K562 (cell line): ENCODE results near the gene ZNF316. TPM values are rescaled to one million over a fixed set of nuclear protein-coding genes. Genes with fewer than 3 reads are reported as not detected.

ENCODE experiments used
- polyA plus RNA-seq, 8 experiments: library from polyadenylated mRNA; depleted of rRNA in 4 of 8; stranded (reverse) in 5 of 8; unstranded in 3 of 8; fragments of >200 nt; fragmentation: Nextera tagmentation in 2 of 8; fragmentation: Illumina TruSeq in 1 of 8; extraction: Ambion mirVana in 2 of 8; extraction: Trizol in 1 of 8; gene quantifications; 2 replicates each; pipeline versions ENCODE4 v1.2.1 to v1.2.3, GENCODE V29; 2011 to 2014; ENCODE audit warnings: inconsistent platforms in 1 of 8, missing spikeins in 1 of 8
- total RNA-seq, 7 experiments: library from RNA; depleted of rRNA in 6 of 7; stranded (reverse); fragments of >200 nt in 6 of 7; fragmentation: Illumina TruSeq in 2 of 7; extraction: Trizol in 2 of 7; gene quantifications; 2 replicates each; pipeline versions ENCODE4 v1.2.1 to v1.2.3, GENCODE V29; 2011 to 2021; ENCODE audit warnings: low replicate concordance in 1 of 7

ZNF316 gene
- total and polyA plus RNA-seq, 9 of the 15 experiments (the other 6 are each of a cell fraction or from before 2014, with no cell fraction given) = 0.10 to 34.0 (median 8.6) TPM

Other genes starting within 250 kb of the ZNF316 start
Only the 7 nearest of the 9 such genes appear.
- 40.5 and 58.3 TPM in 2 replicates for gene KDELR2, start 153.2 kb upstream of the ZNF316 start, total RNA-seq (2014; rRNA removed)
- gene KDELR2, start 153.2 kb upstream of the ZNF316 start, total RNA-seq (2014; rRNA removed; fragmentation: Illumina TruSeq; extraction: Trizol) = 80.3 and 80.4 TPM in 2 replicates
- gene KDELR2, start 153.2 kb upstream of the ZNF316 start, total RNA-seq (2015; rRNA removed; fragmentation: Illumina TruSeq; extraction: Trizol) = 61.2 and 67.6 TPM in 2 replicates
- 111 and 113 TPM in 2 replicates for gene KDELR2, start 153.2 kb upstream of the ZNF316 start, total RNA-seq (2021)
- 121 and 166 TPM in 2 replicates for gene KDELR2, start 153.2 kb upstream of the ZNF316 start, polyA plus RNA-seq (2011; rRNA removed)
- 69.8 and 75.3 TPM in 2 replicates for gene KDELR2, start 153.2 kb upstream of the ZNF316 start, polyA plus RNA-seq (2014; fragmentation: Illumina TruSeq; extraction: Trizol)
- 10 to 100 TPM; 27.4 to 27.9 TPM for gene KDELR2, start 153.2 kb upstream of the ZNF316 start, polyA plus RNA-seq (2014; fragmentation: Nextera tagmentation; extraction: Ambion mirVana)
- 51.3 and 67.0 TPM in 2 replicates for gene KDELR2, start 153.2 kb upstream of the ZNF316 start, polyA plus RNA-seq (2014; rRNA removed)
- gene GRID2IP, start 85.9 kb upstream of the ZNF316 start, total RNA-seq (2014; rRNA removed) = not detected in 2 replicates
- gene GRID2IP, start 85.9 kb upstream of the ZNF316 start, total RNA-seq (2014; rRNA removed; fragmentation: Illumina TruSeq; extraction: Trizol) = not detected in 2 replicates
- not detected in 2 replicates for gene GRID2IP, start 85.9 kb upstream of the ZNF316 start, total RNA-seq (2015; rRNA removed; fragmentation: Illumina TruSeq; extraction: Trizol)
- not detected in 2 replicates for gene GRID2IP, start 85.9 kb upstream of the ZNF316 start, total RNA-seq (2021)
- gene GRID2IP, start 85.9 kb upstream of the ZNF316 start, polyA plus RNA-seq (2011; rRNA removed) = not detected in 2 replicates
- gene GRID2IP, start 85.9 kb upstream of the ZNF316 start, polyA plus RNA-seq (2014; fragmentation: Illumina TruSeq; extraction: Trizol) = not detected in 2 replicates
- gene GRID2IP, start 85.9 kb upstream of the ZNF316 start, polyA plus RNA-seq (2014; fragmentation: Nextera tagmentation; extraction: Ambion mirVana) = not detected
- gene GRID2IP, start 85.9 kb upstream of the ZNF316 start, polyA plus RNA-seq (2014; rRNA removed) = not detected in 2 replicates
- 33.4 and 44.9 TPM in 2 replicates for gene ZDHHC4, start 59.9 kb upstream of the ZNF316 start, total RNA-seq (2014; rRNA removed)
- gene ZDHHC4, start 59.9 kb upstream of the ZNF316 start, total RNA-seq (2014; rRNA removed; fragmentation: Illumina TruSeq; extraction: Trizol) = 58.3 and 59.1 TPM in 2 replicates
- 53.5 and 53.8 TPM in 2 replicates for gene ZDHHC4, start 59.9 kb upstream of the ZNF316 start, total RNA-seq (2015; rRNA removed; fragmentation: Illumina TruSeq; extraction: Trizol)
- gene ZDHHC4, start 59.9 kb upstream of the ZNF316 start, total RNA-seq (2021) = 54.1 and 58.7 TPM in 2 replicates
- gene ZDHHC4, start 59.9 kb upstream of the ZNF316 start, polyA plus RNA-seq (2011; rRNA removed) = 106 and 124 TPM in 2 replicates
- 64.3 and 71.1 TPM in 2 replicates for gene ZDHHC4, start 59.9 kb upstream of the ZNF316 start, polyA plus RNA-seq (2014; fragmentation: Illumina TruSeq; extraction: Trizol)
- 10 to 100 TPM; 58.9 to 77.0 TPM for gene ZDHHC4, start 59.9 kb upstream of the ZNF316 start, polyA plus RNA-seq (2014; fragmentation: Nextera tagmentation; extraction: Ambion mirVana)
- 52.5 and 60.4 TPM in 2 replicates for gene ZDHHC4, start 59.9 kb upstream of the ZNF316 start, polyA plus RNA-seq (2014; rRNA removed)
- 12.6 and 21.2 TPM in 2 replicates for gene INTS15, start 47.3 kb upstream of the ZNF316 start, total RNA-seq (2014; rRNA removed)
- 8.3 and 8.4 TPM in 2 replicates for gene INTS15, start 47.3 kb upstream of the ZNF316 start, total RNA-seq (2014; rRNA removed; fragmentation: Illumina TruSeq; extraction: Trizol)
- 10.3 and 10.9 TPM in 2 replicates for gene INTS15, start 47.3 kb upstream of the ZNF316 start, total RNA-seq (2015; rRNA removed; fragmentation: Illumina TruSeq; extraction: Trizol)
- gene INTS15, start 47.3 kb upstream of the ZNF316 start, total RNA-seq (2021) = 23.5 and 24.6 TPM in 2 replicates
- 11.6 and 17.2 TPM in 2 replicates for gene INTS15, start 47.3 kb upstream of the ZNF316 start, polyA plus RNA-seq (2011; rRNA removed)
- 26.4 and 28.9 TPM in 2 replicates for gene INTS15, start 47.3 kb upstream of the ZNF316 start, polyA plus RNA-seq (2014; fragmentation: Illumina TruSeq; extraction: Trizol)
- under 1 TPM; 0.52 to 0.57 TPM for gene INTS15, start 47.3 kb upstream of the ZNF316 start, polyA plus RNA-seq (2014; fragmentation: Nextera tagmentation; extraction: Ambion mirVana)
- 16.8 and 17.9 TPM in 2 replicates for gene INTS15, start 47.3 kb upstream of the ZNF316 start, polyA plus RNA-seq (2014; rRNA removed)
- gene ZNF853, start 21.7 kb upstream of the ZNF316 start, total RNA-seq (2014; rRNA removed) = 0.04 TPM in 1 of 2 replicates, not detected in the other
- gene ZNF853, start 21.7 kb upstream of the ZNF316 start, total RNA-seq (2014; rRNA removed; fragmentation: Illumina TruSeq; extraction: Trizol) = not detected in 2 replicates
- gene ZNF853, start 21.7 kb upstream of the ZNF316 start, total RNA-seq (2015; rRNA removed; fragmentation: Illumina TruSeq; extraction: Trizol) = not detected in 2 replicates
- gene ZNF853, start 21.7 kb upstream of the ZNF316 start, total RNA-seq (2021) = not detected in 2 replicates
- gene ZNF853, start 21.7 kb upstream of the ZNF316 start, polyA plus RNA-seq (2011; rRNA removed) = 0.05 TPM in 1 of 2 replicates, not detected in the other
- gene ZNF853, start 21.7 kb upstream of the ZNF316 start, polyA plus RNA-seq (2014; fragmentation: Illumina TruSeq; extraction: Trizol) = 0.03 TPM in 1 of 2 replicates, not detected in the other
- gene ZNF853, start 21.7 kb upstream of the ZNF316 start, polyA plus RNA-seq (2014; fragmentation: Nextera tagmentation; extraction: Ambion mirVana) = not detected
- gene ZNF853, start 21.7 kb upstream of the ZNF316 start, polyA plus RNA-seq (2014; rRNA removed) = not detected in 2 replicates
- gene ZNF12, start 69.6 kb downstream of the ZNF316 start, total RNA-seq (2014; rRNA removed) = 12.9 and 13.3 TPM in 2 replicates
- gene ZNF12, start 69.6 kb downstream of the ZNF316 start, total RNA-seq (2014; rRNA removed; fragmentation: Illumina TruSeq; extraction: Trizol) = 19.3 and 23.4 TPM in 2 replicates
- 19.2 and 20.3 TPM in 2 replicates for gene ZNF12, start 69.6 kb downstream of the ZNF316 start, total RNA-seq (2015; rRNA removed; fragmentation: Illumina TruSeq; extraction: Trizol)
- 15.0 and 21.1 TPM in 2 replicates for gene ZNF12, start 69.6 kb downstream of the ZNF316 start, total RNA-seq (2021)
- gene ZNF12, start 69.6 kb downstream of the ZNF316 start, polyA plus RNA-seq (2011; rRNA removed) = 32.3 and 34.7 TPM in 2 replicates
- gene ZNF12, start 69.6 kb downstream of the ZNF316 start, polyA plus RNA-seq (2014; fragmentation: Illumina TruSeq; extraction: Trizol) = 13.8 and 14.7 TPM in 2 replicates
- gene ZNF12, start 69.6 kb downstream of the ZNF316 start, polyA plus RNA-seq (2014; fragmentation: Nextera tagmentation; extraction: Ambion mirVana) = 1 to 10 TPM; 5.8 to 7.3 TPM
- gene ZNF12, start 69.6 kb downstream of the ZNF316 start, polyA plus RNA-seq (2014; rRNA removed) = 14.8 and 18.9 TPM in 2 replicates
- gene RSPH10B2, start 116.8 kb downstream of the ZNF316 start, total RNA-seq (2014; rRNA removed) = not detected in 2 replicates
- gene RSPH10B2, start 116.8 kb downstream of the ZNF316 start, total RNA-seq (2014; rRNA removed; fragmentation: Illumina TruSeq; extraction: Trizol) = 0.11 and 0.19 TPM in 2 replicates
- gene RSPH10B2, start 116.8 kb downstream of the ZNF316 start, total RNA-seq (2015; rRNA removed; fragmentation: Illumina TruSeq; extraction: Trizol) = not detected in 2 replicates
- gene RSPH10B2, start 116.8 kb downstream of the ZNF316 start, total RNA-seq (2021) = 0.29 TPM in 1 of 2 replicates, not detected in the other
- gene RSPH10B2, start 116.8 kb downstream of the ZNF316 start, polyA plus RNA-seq (2011; rRNA removed) = 0.04 TPM in 2 replicates
- 0.04 TPM in 1 of 2 replicates, not detected in the other for gene RSPH10B2, start 116.8 kb downstream of the ZNF316 start, polyA plus RNA-seq (2014; fragmentation: Illumina TruSeq; extraction: Trizol)
- under 1 TPM in 1 of 2 experiments, not detected in 1; 0.11 TPM for gene RSPH10B2, start 116.8 kb downstream of the ZNF316 start, polyA plus RNA-seq (2014; fragmentation: Nextera tagmentation; extraction: Ambion mirVana)
- not detected in 2 replicates for gene RSPH10B2, start 116.8 kb downstream of the ZNF316 start, polyA plus RNA-seq (2014; rRNA removed)